ENCODE results near the gene COL11A2.

COL11A2 gene

DNA sequence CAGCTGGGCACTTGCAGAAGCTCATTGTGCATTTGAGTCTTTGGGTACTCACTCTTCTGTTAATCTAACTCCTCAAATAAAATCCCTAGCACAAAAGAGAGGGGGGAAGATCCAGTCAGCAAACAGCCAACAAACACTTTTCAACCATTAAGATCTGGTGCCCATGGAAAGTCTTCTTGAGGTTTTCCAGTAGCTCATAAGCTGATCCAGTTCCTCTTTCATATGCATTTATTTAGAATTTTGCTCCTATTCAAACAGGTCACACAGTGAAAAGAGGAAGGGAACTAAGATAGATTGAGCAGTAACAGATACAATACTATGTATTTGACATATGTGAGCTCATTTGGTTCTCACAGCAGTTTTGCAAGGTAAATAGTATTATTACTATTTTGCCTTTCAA lies 77.9 kb downstream of the COL11A2 start:
- no peak for DNase-seq

GRCh38 chr6:33113755-33114154 lies 78.5 kb downstream of the COL11A2 start:
- no peak for DNase-seq

Measured in hematopoietic multipotent progenitor cell treated with erythropoietin and hydrocortisone succinate and interleukin-3 and kit ligand, for 8 days (in vitro differentiated cells).